ENCODE data around the gene RALGPS1. TPM values are rescaled to one million over a fixed set of nuclear protein-coding genes. Genes with fewer than 3 reads are reported as not detected.
A peak's percentile ranks its signal among the peaks of the same experiment; 100 is the strongest.

The RALGPS1 gene
- total RNA-seq, 2 donors from 2014 or later: 7.6 to 18.5 TPM

DNA sequence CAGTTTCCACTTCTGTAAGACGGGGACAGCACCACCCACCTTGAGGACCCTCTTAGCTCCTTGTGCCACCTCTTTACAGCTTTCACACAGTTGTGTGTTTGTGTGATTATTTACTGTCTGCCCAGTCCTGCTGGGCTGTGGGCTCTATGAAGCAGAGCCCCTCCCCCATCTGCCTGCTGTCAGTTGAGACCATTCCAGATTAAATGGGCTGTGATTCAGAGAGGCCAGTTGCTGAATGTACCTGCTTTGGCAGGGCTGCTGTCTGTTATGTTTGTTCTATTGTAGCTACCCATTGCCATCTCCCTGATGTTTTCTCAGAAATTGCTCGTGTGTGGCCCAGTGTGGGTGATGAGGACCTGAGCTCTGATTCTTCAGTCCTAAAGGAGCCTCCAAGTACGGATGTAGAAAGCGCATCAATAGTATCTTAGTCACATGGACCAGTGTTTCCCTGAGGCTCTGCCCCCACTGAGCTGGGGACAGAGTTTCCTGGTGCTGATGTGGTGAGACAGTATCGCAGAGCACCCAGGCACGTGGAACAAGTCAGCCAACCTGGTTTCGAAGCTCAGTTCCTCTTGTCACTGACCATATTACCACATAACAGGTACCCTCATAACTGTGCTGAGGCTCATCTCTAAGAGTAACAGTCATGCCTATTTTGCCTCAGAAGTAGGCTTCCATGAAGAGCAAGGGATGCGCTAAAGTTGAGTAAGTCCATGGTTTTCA, 204.2 kb downstream of the RALGPS1 start:
- Histone ChIP-seq H3K36me3 (no peaks in the 10 kb centered on the region), H3K9me3 (no peaks in the 10 kb centered on the region), H3K27me3 (replicated peaks; ENCODE audit: insufficient read depth) (no peaks in the 10 kb centered on the region), H3K27ac (no peak overlapping the region), H3K4me1 (ENCODE audit: control insufficient read depth in 1 of 2, low read depth in 2 of 2) (peaks cover 6 to 37% of the 10 kb centered on the region in 2 donors), H3K4me3 (no peak overlapping the region)
- no peak for ATAC-seq (ENCODE audit: insufficient number of reproducible peaks, low FRiP score, low read depth)
- no peak for DNase-seq (ENCODE audit: low spot score)
- no peak for TF ChIP-seq CTCF (IDR thresholded peaks at IDR 0.05)

- DNase-seq (ENCODE audit: low spot score) (no peak), ATAC-seq (ENCODE audit: insufficient number of reproducible peaks, low FRiP score, low read depth) (no peak)
- H3K4me1 ChIP-seq (ENCODE audit: control insufficient read depth in 1 of 2, low read depth in 2 of 2): peaks cover 6 to 34% of the 10 kb centered on the region in 2 donors
- H3K9me3 ChIP-seq: no peaks in the 10 kb centered on the region
- H3K27ac ChIP-seq: no peak overlapping the region
- no peaks in the 10 kb centered on the region for H3K36me3 ChIP-seq
- H3K4me3 ChIP-seq: no peak overlapping the region
- TF ChIP-seq CTCF (IDR thresholded peaks at IDR 0.05): no peak
- H3K27me3 ChIP-seq (replicated peaks; ENCODE audit: insufficient read depth): no peaks in the 10 kb centered on the region
Measured at GRCh38 chr9:127119320-127119709, 204.7 kb downstream of the RALGPS1 start.

GRCh38 chr9:127121628-127122175, 207.1 kb downstream of the RALGPS1 start:
- no peak for DNase-seq (ENCODE audit: low spot score)
- H3K4me1 ChIP-seq (ENCODE audit: control insufficient read depth in 1 of 2, low read depth in 2 of 2): peaks cover 6 to 34% of the 10 kb centered on the region in 2 donors

GRCh38 chr9:127122176-127123063, 207.8 kb downstream of the RALGPS1 start, which contains the start of gene ANGPTL2:
Gene ANGPTL2 (minus strand): TSS chr9:127122635. CDS start chr9:127108731, 13,904 bp downstream.
- Histone ChIP-seq H3K4me1 (ENCODE audit: control insufficient read depth in 1 of 2, low read depth in 2 of 2) (peaks cover 6 to 34% of the 10 kb centered on the region in 2 donors), H3K9me3 (no peaks in the 10 kb centered on the region), H3K36me3 (no peaks in the 10 kb centered on the region), H3K27me3 (replicated peaks; ENCODE audit: insufficient read depth) (no peaks in the 10 kb centered on the region), H3K4me3 (peak within 1 kb of the TSS; percentile 80), H3K27ac (peak within 1 kb of the TSS; percentile 80 to 86)
- peak; percentile 66 for DNase-seq (ENCODE audit: low spot score)
- ATAC-seq (ENCODE audit: insufficient number of reproducible peaks, low FRiP score, low read depth): peak; percentile 80
- TF ChIP-seq CTCF (IDR thresholded peaks at IDR 0.05): no peak

More at GRCh38 chr9:127121628-127122175, 207.1 kb downstream of the RALGPS1 start:
- H3K4me3 ChIP-seq: peak overlapping the region; percentile 80
- no peaks in the 10 kb centered on the region for H3K9me3 ChIP-seq
- TF ChIP-seq CTCF (IDR thresholded peaks at IDR 0.05): no peak
- H3K27ac ChIP-seq: peak overlapping the region; percentile 80 to 86
- ATAC-seq (ENCODE audit: insufficient number of reproducible peaks, low FRiP score, low read depth): peak; percentile 16
- H3K36me3 ChIP-seq: no peaks in the 10 kb centered on the region
- no peaks in the 10 kb centered on the region for H3K27me3 ChIP-seq (replicated peaks; ENCODE audit: insufficient read depth)
